GM18502 (cell line): ENCODE results near the gene ITGA2.
"Not testable (repeated sequence)": the region's sequence is repeated elsewhere in the genome, so short reads cannot be mapped to it uniquely, and the experiment has no call there.

Experiments used
- ATAC-seq: cut with Tn5 transposase; IDR thresholded peaks from one replicate; pipeline ENCODE4 v1.9.1; 2021; ENCODE audit warnings: mild to moderate bottlenecking; ENCODE audit not compliant: unreplicated experiment, poor library complexity

ITGA2 gene

DNA sequence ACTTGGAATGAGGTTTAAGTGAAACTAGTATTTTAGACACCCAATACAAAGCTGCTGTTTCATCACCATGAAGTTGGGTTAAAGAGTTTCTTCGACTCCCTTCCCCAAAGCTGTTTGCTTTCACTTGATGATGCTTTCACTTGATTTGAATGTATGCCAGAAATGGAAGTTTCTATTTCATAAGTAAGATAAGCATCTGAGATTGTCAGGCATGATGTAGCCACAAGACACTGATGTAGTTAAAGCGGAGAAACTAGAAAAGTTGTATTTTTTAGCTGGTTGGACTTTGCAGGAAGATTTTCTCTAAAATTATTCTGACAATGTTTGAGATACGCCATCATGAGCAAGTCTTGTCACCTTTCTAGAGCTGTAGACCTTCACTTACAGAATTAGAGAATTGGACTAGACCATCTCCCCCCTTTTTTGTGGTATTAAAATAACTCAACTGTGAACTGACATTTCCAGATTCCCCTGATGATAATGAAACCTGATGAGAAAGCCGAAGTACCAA, 100.4 kb downstream of the ITGA2 start:
- ATAC-seq: peak; percentile 85

- no peak for ATAC-seq
Observed at GRCh38 chr5:53090229-53090628, 101.1 kb downstream of the ITGA2 start.

GRCh38 chr5:53091289-53091688, 102.1 kb downstream of the ITGA2 start:
- no peak for ATAC-seq

DNA sequence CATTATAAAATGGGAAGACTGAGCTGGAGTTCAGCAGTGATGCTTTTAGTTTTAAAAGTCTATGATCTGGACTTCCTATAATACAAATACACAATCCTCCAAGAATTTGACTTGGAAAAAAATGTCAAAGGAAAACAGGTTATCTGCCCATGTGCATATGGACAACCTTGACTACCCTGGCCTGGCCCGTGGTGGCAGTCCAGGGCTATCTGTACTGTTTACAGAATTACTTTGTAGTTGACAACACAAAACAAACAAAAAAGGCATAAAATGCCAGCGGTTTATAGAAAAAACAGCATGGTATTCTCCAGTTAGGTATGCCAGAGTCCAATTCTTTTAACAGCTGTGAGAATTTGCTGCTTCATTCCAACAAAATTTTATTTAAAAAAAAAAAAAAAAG, 103.1 kb downstream of the ITGA2 start:
- ATAC-seq: no peak

DNA sequence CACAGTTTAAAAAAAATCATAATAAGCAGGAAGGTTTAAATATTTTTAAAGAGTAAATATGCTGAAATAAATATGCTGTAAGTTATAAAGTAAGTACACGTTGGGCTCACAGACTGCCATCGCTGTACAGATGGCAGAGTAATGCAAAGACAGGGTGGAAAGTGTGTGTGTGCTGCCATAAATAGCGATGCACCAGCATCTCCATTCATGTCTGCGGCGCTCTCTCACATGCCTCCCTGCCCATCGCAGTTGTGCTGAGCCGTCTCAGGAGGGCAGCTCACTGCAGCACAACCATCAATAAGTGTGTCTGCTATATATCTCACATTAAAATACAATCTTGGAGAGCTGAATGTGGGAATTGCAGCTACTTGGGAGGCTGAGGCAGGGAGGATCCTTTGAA, 106.1 kb downstream of the ITGA2 start:
- ATAC-seq: no peak

DNA sequence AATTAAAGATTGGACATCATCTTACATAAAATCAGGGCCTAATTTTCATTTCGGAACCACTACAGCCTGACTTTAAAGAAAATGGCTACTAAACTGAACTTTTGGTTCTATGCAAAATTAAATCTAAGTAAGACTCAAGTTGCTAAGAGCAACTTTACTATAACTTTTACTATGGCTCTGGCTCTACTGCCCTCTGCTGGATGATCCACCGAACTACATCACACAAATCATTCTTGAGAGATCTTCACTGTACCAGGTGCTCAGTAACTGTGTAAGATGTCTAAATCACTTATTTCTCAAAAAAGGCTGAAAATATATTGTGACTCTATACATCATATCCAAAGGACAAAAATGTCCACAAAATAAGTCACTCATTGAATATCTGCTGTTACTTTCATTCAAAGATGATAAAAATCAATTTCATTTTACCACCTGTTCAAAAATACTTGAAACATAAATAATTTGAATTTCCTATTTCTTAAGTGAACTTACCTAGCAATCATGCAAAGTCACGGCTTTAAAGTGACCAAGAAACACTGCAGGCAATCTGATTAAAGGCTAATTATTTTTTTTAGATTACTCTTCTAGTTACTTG, 106.9 kb downstream of the ITGA2 start:
- peak; percentile 90 for ATAC-seq

DNA sequence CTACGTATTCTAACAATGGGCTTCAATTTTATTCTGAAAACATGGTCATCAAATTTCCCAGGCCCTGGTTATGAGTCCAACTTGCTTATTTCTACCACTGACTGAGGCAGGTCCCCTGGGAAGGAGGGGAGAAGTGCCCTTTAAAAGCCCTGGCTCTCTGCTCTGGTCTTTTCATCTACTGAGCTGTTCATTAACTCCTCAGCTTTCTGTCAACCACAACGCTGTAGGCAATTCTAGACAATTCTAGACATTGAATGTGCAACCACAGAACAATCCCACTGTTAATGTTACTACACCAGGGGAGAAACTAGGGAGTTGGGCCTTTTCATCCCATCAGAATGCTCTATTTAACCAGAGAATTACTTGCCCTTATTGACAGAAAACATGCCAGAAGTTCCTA, 110.4 kb downstream of the ITGA2 start:
- ATAC-seq: no peak

GRCh38 chr5:53100606-53101005, 111.5 kb downstream of the ITGA2 start:
- no peak for ATAC-seq

DNA sequence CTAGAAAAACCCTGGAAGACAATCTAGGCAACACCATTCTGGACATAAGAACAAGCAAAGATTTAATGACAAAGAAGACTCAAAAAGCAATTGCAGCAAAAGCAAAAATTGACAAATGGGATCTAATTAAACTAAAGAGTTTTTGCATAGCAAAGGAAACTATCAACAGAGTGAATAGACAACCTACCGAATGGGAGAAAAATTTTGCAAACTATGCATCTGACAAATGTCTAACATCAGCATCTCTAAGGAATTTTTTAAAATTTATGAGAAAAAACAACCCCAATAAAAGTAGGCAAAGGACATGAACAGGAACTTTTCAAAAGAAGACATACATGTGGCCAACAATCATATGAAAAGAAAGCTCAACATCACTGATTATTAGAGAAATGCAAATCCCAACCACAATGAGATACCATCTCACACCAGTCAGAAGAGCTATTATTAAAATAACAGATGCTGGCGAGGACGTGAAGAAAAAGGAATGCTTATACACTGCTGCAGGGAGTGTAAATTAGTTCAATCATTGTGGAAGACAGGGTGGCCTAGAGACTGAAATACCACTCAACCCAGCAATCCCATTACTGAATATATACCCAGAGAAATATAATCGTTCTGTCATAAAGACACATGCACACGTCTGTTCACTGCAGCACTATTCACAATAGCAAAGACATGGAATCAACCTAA, 116.6 kb downstream of the ITGA2 start:
- no peak for ATAC-seq

- peak; percentile 19 for ATAC-seq
Observed at GRCh38 chr5:53109056-53109442, 119.9 kb downstream of the ITGA2 start.

DNA sequence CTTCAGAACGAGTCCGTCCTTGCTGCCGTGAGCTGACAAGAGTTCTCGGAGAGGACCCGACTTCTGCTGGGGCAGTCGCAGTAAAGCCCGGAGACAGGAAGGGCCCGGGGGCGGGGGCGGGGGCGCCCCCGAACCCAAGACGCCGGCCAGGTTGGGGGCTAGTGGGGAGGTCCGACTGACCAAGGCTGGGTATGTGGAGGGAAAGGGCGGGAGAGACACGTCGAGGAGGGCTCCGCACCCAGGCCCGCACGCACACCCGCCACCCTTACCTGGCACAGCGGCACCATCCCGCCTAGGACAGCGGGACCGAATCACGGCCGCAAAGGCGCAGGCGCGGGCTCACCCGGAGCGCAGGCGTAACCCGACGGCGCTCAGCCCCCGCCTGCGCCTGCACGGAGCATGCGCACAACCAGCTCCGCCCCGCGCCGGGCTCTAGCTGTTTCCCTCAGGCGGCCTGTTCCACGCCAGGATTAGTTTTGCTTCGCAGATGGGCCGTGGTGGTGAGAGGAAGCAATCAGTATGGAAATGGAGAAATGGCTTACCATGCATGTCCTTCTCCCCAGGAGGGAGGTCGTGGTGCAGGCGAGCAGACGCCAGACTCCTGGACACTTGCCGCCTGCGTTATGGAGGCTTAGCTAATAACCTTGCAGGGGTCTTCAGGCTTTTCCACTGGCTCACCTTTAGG, 120.4 kb downstream of the ITGA2 start, which contains the start of gene MOCS2:
Gene MOCS2 (minus strand): TSS at position 315 of the 685 bp plus-strand sequence. CDS start 2,583 bp downstream, outside the sequence.
- ATAC-seq: peak; percentile 97

- ATAC-seq: peak; percentile 11
Observed at GRCh38 chr5:53110156-53110555, 121.0 kb downstream of the ITGA2 start.

- no peak for ATAC-seq
Observed at GRCh38 chr5:53111139-53111538, 122.0 kb downstream of the ITGA2 start.

DNA sequence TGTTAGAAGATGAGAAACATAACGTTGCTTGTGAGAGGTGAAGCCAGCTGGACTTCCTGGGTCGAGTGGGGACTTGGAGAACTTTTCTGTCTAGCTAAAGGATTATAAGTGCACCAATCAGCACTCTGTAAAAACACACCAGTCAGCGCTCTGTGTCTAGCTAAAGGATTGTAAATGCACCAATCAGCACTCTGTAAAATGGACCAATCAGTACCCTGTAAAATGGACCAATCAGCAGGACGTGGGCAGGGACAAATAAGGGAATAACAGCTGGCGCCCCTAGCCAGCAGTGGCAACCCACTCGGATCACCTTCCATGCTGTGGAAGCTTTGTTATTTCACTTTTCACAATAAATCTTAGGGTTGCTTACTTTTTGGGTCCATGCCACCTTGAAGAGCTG, 123.2 kb downstream of the ITGA2 start:
- not testable (repeated sequence) for ATAC-seq

GRCh38 chr5:53112909-53113308, 123.8 kb downstream of the ITGA2 start:
- no peak for ATAC-seq

- no peak for ATAC-seq
Observed at GRCh38 chr5:53113947-53114346, 124.8 kb downstream of the ITGA2 start.

DNA sequence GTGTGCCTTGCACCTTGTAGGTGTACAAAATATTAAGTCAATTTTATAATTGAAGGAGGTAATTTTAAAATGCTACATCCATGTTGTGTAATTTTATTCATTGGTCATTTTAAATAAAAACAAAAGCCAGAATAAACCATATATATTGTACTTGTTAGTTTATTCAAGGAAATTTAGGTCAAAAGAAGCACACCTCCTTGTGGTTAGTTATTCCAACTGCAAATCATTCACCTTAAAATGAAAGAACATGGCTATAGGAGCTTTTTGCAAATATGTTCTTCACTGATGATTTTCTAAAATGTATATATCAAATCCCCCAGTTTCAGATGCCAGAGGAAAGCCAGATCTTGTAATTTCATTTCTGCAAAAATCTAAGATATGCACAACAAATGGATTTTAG, 125.8 kb downstream of the ITGA2 start:
- ATAC-seq: no peak

DNA sequence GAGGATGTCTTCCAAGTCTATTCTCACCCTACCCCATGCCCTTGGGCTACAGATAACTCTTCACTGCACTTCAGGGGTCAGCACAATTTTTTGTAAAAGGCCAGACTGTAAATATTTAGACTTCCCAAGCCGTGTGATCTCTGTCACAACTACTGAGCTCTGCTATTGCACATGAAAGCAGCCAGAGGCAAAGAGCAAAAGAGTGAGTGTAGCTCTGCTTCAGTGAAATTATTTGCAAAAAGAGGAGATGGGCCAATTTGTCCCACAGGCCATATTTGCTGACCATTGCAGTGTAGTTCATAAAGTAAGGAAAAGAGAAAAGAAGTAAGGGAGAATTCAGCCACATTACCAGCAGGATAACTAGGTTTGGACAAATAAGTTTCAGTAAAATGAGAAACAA, 127.4 kb downstream of the ITGA2 start:
- no peak for ATAC-seq

- ATAC-seq: no peak
Observed at GRCh38 chr5:53118879-53119278, 129.7 kb downstream of the ITGA2 start.

DNA sequence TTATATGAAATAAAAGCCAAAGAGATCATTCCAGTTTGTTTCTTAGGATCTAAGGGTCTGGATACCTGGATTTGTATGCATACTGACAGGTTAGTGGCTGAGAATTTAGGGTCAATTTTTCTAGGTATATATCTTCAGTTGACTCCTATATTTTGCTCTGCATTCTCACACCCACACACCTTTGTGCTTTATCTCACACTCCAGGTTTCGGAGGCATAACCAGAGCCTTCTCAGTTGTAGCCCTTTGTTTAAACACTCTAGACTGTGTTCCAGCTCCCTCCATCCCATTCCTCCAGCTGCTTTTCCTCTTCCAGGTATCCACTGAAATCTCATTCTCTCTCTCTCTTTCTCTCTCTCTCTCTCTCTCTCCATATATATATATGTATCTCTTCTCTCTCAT, 131.0 kb downstream of the ITGA2 start:
- no peak for ATAC-seq

GRCh38 chr5:53123702-53124101, 134.6 kb downstream of the ITGA2 start:
- no peak for ATAC-seq
